Stimulated activated CD8-positive, alpha-beta memory T cell treated with anti-CD3 and anti-CD28 coated beads, Interleukin-7, amount 100 ng/mL, for 48 hours (primary cell): Measurements from ENCODE around the gene RASGRP2.

Experiments
- DNase-seq, 2 donors: peaks; one replicate each; pipeline ENCODE4 v3.0.0-alpha.2; 2020; ENCODE audit warnings: low read depth in 1 of 2; ENCODE audit errors: extremely low read depth in 1 of 2

Gene RASGRP2

GRCh38 chr11:64720640-64721358 lies 23.1 kb downstream of the RASGRP2 start:
- no peak for DNase-seq

- no peak for DNase-seq
Observed at GRCh38 chr11:64720167-64720566, 23.8 kb downstream of the RASGRP2 start.

- no peak for DNase-seq
Observed at GRCh38 chr11:64719406-64719805, 24.5 kb downstream of the RASGRP2 start.

GRCh38 chr11:64718780-64719124 lies 25.2 kb downstream of the RASGRP2 start:
- DNase-seq, result no peak

GRCh38 chr11:64718084-64718779 lies 25.7 kb downstream of the RASGRP2 start:
- no peak for DNase-seq

- DNase-seq, result no peak
Observed at GRCh38 chr11:64717268-64717578, 26.7 kb downstream of the RASGRP2 start.

GRCh38 chr11:64716473-64717267 lies 27.3 kb downstream of the RASGRP2 start:
- DNase-seq, result no peak

- no peak for DNase-seq
Observed at GRCh38 chr11:64715756-64716472, 28.0 kb downstream of the RASGRP2 start.

GRCh38 chr11:64715110-64715509 lies 28.8 kb downstream of the RASGRP2 start:
- no peak for DNase-seq

GRCh38 chr11:64714666-64715065 lies 29.3 kb downstream of the RASGRP2 start:
- DNase-seq, result no peak

- no peak for DNase-seq
Observed at GRCh38 chr11:64713781-64714363, 30.1 kb downstream of the RASGRP2 start.

- DNase-seq, result no peak
Observed at GRCh38 chr11:64713016-64713707, 30.8 kb downstream of the RASGRP2 start.

- no peak for DNase-seq
Observed at GRCh38 chr11:64712430-64713015, 31.4 kb downstream of the RASGRP2 start.

GRCh38 chr11:64711956-64712362 lies 32.0 kb downstream of the RASGRP2 start:
- DNase-seq, result no peak

GRCh38 chr11:64711138-64711955 lies 32.6 kb downstream of the RASGRP2 start:
- no peak for DNase-seq

GRCh38 chr11:64710418-64711137 lies 33.4 kb downstream of the RASGRP2 start:
- DNase-seq, result no peak

- no peak for DNase-seq
Observed at GRCh38 chr11:64705501-64705900, 38.4 kb downstream of the RASGRP2 start.

GRCh38 chr11:64703048-64703447 lies 40.9 kb downstream of the RASGRP2 start:
- DNase-seq, result no peak
